Kidney epithelial cell (primary cell): ENCODE measurements around the gene SIPA1L2. TPM values are rescaled to one million over a fixed set of nuclear protein-coding genes. Genes with fewer than 3 reads are reported as not detected.

Experiments used
- DNase-seq: peaks from one replicate; pipeline ENCODE4 v3.0.0-alpha.2; 2010; ENCODE audit warnings: low read depth
- H3K27me3 ChIP-seq: 2 replicates; pipeline ENCODE4 v1.6.0; 2011; ENCODE audit warnings: low read length; ENCODE audit not compliant: control insufficient read depth, insufficient read depth
- H3K36me3 ChIP-seq: 2 replicates; pipeline ENCODE4 v1.5.1; 2011; ENCODE audit warnings: low read length; ENCODE audit not compliant: control insufficient read depth, insufficient read depth
- H3K4me3 ChIP-seq: 2 replicates; pipeline ENCODE4 v1.5.1; 2011; ENCODE audit warnings: low read depth, mild to moderate bottlenecking, control low read depth, low read length
- total RNA-seq: library from RNA; depleted of rRNA; stranded (reverse); fragments of >200 nt; gene quantifications from 2 replicates; pipeline ENCODE4 v1.2.3, GENCODE V29; 2015
- TF ChIP-seq, protein P1 (sequence below): IDR thresholded peaks from 2 replicates; pipeline ENCODE4 v1.5.1; 2011; ENCODE audit warnings: mild to moderate bottlenecking, moderate library complexity, low read length, control low read depth, inconsistent platforms; ENCODE audit not compliant: insufficient read depth, poor library complexity, severe bottlenecking

Gene SIPA1L2
- total RNA-seq, 1 donor from 2014 or later, result 13.7 TPM

DNA sequence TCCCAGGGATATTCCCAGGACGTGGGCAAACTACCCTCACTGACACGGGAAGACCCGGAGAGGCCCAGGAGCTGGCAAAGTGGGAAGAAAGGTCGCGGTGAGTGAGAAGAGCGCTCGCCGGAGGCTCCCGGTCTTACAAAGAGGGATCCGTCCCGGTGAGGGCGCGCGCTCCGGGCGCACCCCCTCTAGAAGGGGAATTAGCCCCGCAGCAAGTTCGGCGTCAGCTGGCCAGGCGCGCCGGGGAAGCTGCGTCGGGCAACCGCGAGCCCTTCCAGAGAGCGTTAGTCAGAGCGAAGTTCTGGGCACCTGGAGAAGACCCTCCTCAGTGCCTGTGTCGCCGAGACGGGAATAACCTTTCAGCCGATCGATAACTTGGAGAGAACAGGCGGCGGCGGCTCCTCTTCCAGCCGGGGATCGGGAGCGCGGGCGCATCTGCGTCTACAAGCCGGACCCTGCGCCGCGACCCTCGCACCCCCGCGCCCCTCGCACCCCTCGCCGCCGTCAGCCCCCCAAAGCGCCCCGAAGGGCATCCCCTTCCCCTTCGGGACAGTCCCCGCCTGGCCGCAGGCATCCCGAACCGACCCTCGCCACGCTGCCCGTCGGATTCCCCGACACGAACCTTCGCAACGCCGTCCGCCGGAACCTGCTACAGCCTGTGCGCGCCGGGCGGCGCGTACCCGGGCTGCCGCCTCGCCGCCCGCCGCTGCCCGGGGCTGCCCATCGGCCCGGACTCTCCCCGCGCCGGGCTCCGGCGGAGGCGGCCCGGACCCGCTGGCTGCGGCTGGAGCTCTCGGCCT, 485 bp downstream of the SIPA1L2 start:
- TF ChIP-seq, protein P1, sequence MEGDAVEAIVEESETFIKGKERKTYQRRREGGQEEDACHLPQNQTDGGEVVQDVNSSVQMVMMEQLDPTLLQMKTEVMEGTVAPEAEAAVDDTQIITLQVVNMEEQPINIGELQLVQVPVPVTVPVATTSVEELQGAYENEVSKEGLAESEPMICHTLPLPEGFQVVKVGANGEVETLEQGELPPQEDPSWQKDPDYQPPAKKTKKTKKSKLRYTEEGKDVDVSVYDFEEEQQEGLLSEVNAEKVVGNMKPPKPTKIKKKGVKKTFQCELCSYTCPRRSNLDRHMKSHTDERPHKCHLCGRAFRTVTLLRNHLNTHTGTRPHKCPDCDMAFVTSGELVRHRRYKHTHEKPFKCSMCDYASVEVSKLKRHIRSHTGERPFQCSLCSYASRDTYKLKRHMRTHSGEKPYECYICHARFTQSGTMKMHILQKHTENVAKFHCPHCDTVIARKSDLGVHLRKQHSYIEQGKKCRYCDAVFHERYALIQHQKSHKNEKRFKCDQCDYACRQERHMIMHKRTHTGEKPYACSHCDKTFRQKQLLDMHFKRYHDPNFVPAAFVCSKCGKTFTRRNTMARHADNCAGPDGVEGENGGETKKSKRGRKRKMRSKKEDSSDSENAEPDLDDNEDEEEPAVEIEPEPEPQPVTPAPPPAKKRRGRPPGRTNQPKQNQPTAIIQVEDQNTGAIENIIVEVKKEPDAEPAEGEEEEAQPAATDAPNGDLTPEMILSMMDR, result no peak
- Histone ChIP-seq H3K27me3 (no peaks in the 10 kb centered on the region), H3K36me3 (no peaks in the 10 kb centered on the region), H3K4me3 (peak overlapping the region; percentile 91)
- no peak for DNase-seq

DNA sequence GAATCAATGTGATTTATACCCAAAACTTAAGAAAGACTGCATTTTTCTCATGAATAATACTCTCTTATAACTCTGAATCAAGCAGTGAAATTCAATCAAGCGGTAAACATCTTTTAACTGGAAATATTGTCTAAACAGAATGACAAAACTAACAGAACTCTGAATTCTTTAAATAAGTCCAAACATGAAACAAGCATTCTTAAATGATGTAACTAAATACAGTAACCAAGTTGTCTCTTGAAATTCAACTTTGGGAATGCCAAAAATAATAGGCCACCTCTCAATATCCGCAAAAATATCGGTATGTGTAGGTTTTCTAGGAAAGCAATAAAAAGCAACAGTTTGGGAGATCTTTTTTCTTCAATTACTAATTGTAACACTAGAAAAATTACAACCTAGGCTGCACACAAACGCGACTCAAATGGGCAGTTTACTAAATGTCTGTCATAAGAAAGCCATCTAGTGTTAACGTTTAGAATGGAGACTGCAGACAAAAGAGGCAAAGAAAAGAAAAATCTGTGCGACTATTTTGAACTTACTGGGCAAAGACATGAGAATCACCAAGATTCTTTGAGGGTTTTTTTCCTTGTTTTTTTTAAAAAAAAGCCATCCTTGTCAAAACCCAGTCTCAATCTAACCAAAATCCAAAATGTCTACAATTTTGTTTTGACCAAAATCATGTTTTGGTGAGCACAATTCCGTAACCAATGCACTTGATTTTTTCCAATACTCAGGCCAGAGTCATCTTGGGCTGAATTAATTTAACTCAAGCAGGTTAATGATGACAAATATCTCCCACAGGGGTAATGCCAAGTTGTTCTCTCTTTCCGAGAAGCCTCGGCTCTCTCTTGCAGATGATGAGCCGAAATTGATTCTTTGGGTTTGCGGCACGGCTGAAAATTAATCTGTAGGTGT, 1.3 kb downstream of the SIPA1L2 start:
- DNase-seq, result no peak
- Histone ChIP-seq H3K27me3 (no peaks in the 10 kb centered on the region), H3K36me3 (no peaks in the 10 kb centered on the region), H3K4me3 (peak overlapping the region; percentile 91)
- TF ChIP-seq, protein P1, result peak; percentile 27

DNA sequence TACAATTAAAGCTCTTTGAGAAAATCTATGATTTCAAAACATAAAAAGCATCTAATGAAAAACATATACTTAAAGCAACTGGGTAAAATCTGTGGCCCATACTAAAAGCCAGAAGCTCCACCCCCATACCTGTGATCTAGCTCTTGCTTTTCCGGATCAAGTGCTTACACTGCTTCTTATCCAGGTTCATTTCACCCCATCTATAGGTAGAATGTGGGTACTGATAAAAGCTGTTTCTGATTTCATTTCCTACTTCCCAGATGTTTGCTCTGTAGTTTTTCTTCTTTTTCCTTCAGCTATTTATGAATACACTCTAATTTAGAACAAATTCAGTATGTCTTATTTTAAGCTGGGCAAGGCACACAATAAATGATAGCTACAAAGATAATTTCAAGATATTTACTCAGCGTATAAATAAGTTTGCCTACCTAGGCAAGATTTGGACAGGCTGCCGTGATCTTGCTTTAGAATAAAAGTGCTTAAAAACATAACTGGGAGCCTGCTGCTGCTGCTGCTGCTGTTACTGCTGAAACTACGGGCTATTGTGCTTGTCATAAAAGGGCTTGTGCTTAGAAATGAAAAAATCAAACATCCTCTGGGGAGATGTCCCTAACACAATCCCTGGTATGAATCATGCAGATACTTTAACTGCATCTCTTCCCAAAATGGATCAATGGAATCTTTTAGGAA, 2.1 kb downstream of the SIPA1L2 start:
- no peak for DNase-seq
- peak overlapping the region; percentile 91 for H3K4me3 ChIP-seq

DNA sequence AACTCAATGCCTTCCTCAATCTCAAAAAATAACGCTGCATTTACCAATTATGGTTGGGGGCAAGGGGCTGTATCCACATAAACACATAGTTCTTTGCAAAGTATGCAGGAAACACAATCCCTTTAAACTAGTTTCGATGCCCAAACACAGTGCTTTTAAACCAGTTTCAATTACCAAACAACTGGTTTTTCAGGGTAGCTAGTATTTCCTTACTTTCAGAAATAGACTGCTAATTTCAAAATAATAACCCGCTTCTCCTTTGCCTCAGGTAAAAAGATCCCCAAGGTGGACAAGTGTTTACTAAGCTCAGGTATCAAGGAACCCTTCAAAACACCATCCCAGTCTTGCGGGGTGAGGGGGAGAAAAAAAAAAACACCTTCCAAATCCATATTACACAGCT, 2.8 kb downstream of the SIPA1L2 start:
- TF ChIP-seq, protein P1, result no peak
- no peak for DNase-seq
- no peaks in the 10 kb centered on the region for H3K27me3 ChIP-seq
- no peaks in the 10 kb centered on the region for H3K36me3 ChIP-seq
- H3K4me3 ChIP-seq, result no peak overlapping the region

More for the DNA sequence above, 2.1 kb downstream of the SIPA1L2 start:
- H3K27me3 ChIP-seq, result no peaks in the 10 kb centered on the region
- TF ChIP-seq, protein P1, result peak; percentile 63
- no peaks in the 10 kb centered on the region for H3K36me3 ChIP-seq

DNA sequence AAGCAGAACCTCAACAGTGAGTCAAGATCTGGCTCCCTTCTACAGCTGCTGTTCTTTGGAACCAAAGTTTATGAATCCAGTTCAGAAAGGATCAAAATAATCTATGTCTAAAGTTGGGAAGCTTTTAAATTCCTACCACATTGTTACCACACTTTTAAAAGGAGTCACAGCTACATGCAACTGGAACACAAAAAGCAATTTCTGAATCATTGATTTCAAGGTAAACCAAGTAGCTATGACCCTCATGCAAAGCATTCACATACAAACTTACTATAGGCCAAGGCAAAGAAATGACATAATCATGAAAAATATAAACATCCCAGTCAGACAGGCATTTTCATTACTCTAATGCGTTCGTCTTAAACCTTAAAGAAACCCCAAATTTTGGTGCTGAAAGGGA, 3.5 kb downstream of the SIPA1L2 start:
- Histone ChIP-seq H3K27me3 (no peaks in the 10 kb centered on the region), H3K36me3 (no peaks in the 10 kb centered on the region), H3K4me3 (no peak overlapping the region)
- TF ChIP-seq, protein P1, result no peak
- DNase-seq, result no peak
